Testis (tissue), 3 donors: ENCODE results near the gene PIWIL4. TPM values are rescaled to one million over a fixed set of nuclear protein-coding genes. Genes with fewer than 3 reads are reported as not detected.

Source experiments
- DNase-seq: peaks from one replicate; pipeline ENCODE4 v3.0.0-alpha.2; 2019
- H3K27ac ChIP-seq, 2 donors: fragments of 200-600 bp; sonication (generic); one replicate each; pipeline ENCODE4 v1.5.1; 2019
- H3K27me3 ChIP-seq: fragments of 200-600 bp; sonication (generic); one replicate; pipeline ENCODE4 v1.5.1; 2019
- H3K36me3 ChIP-seq: fragments of 200-600 bp; sonication (generic); one replicate; pipeline ENCODE4 v1.5.1; 2017; ENCODE audit warnings: low read depth; ENCODE audit errors: missing control alignments
- H3K4me1 ChIP-seq: fragments of 200-600 bp; sonication (generic); one replicate; pipeline ENCODE4 v1.5.1; 2019
- H3K4me3 ChIP-seq, 2 donors: fragments of 200-600 bp; sonication (generic); one replicate each; pipeline ENCODE4 v1.5.1; 2017 to 2019
- H3K9me3 ChIP-seq: fragments of 200-600 bp; sonication (generic); one replicate; pipeline ENCODE4 v1.5.1; 2017
- CTCF ChIP-seq, 3 experiments: fragments of 450-650 bp in 2 of 3; fragments of 200-600 bp in 1 of 3; sonication (generic) in 1 of 3; IDR thresholded peaks; one replicate each; pipeline ENCODE4 v1.5.1; 2016 to 2019; ENCODE audit warnings: antibody characterized with exemption in 3 of 3, mild to moderate bottlenecking in 2 of 3, moderate library complexity in 1 of 3
- POLR2A ChIP-seq: fragments of 450-650 bp; IDR thresholded peaks from one replicate; pipeline ENCODE4 v1.6.1; 2017; ENCODE audit warnings: antibody characterized with exemption, mild to moderate bottlenecking, moderate library complexity
- WGBS, 2 donors: methylation state at CpG; one replicate each; pipeline ENCODE4 v1.1.5; 2018; 5-methylcytosine and 5-hydroxymethylcytosine counted together
- intact Hi-C: fragments of 100-400 bp; cut with DNase I; formaldehyde crosslinking; loops from one replicate; pipeline ENCODE4 v1.15.1; 2023; ENCODE audit warnings: low total_unique reads
- polyA plus RNA-seq: library from polyadenylated mRNA; stranded (reverse); fragments of 350-450 nt; fragmentation: Illumina TruSeq; extraction: RNeasy Lipid Tissue Mini Kit (QIAGEN cat#74804); gene quantifications from one replicate; pipeline ENCODE4 v1.2.3, GENCODE V29; 2014; ENCODE audit warnings: low read depth, low replicate concordance; ENCODE audit not compliant: insufficient read depth
- total RNA-seq, 2 donors: library from RNA; depleted of rRNA; stranded (reverse); fragments of >200 nt; gene quantifications; one replicate each; pipeline ENCODE4 v1.2.3, GENCODE V29; 2016

The PIWIL4 gene
- total and polyA plus RNA-seq, 3 donors from 2014 or later: 19.9 to 30.2 (median 23.0) TPM

DNA sequence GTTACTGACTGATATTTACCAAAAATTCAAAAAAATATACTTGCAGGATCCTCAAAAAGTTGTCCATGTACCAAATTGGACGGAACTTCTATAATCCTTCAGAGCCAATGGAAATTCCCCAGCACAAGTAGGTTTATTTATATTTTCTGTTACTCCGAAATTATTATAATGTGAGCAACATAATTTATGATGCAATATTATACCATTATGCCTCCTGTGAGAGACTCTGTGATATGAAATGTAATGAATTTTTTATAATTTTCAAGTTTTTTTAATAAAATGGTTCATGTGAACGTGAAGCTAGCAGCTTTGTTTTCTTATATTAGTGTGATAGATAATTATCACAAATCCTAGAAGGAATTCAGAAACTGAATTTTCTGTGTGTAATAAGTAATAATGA lies 18.2 kb downstream of the PIWIL4 start:
- Histone ChIP-seq H3K4me1 (no peaks in the 10 kb centered on the region), H3K27ac (no peak overlapping the region), H3K4me3 (no peak overlapping the region), H3K36me3 (no peaks in the 10 kb centered on the region), H3K9me3 (no peaks in the 10 kb centered on the region), H3K27me3 (no peaks in the 10 kb centered on the region)
- 91 to 92% methylated on average over 3 of the region's 3 CpGs for WGBS, 2 donors
- no peak for DNase-seq
- intact Hi-C loops: no loop called here
- no peak for TF ChIP-seq POLR2A
- no peak for TF ChIP-seq CTCF (IDR thresholded peaks at IDR 0.05)

- H3K4me3 ChIP-seq: no peak overlapping the region
- H3K9me3 ChIP-seq: no peaks in the 10 kb centered on the region
- H3K4me1 ChIP-seq: no peaks in the 10 kb centered on the region
- intact Hi-C loops: no loop called here
- TF ChIP-seq POLR2A (no peak), CTCF (IDR thresholded peaks at IDR 0.05) (no peak)
- no peak overlapping the region for H3K27ac ChIP-seq
- DNase-seq: no peak
- 70 to 80% methylated on average over 5 of the region's 5 CpGs for WGBS, 2 donors
- no peaks in the 10 kb centered on the region for H3K27me3 ChIP-seq
- H3K36me3 ChIP-seq: no peaks in the 10 kb centered on the region
These were observed 19.4 kb downstream of the PIWIL4 start for GRCh38 chr11:94586546-94586945.

- H3K9me3 ChIP-seq: no peaks in the 10 kb centered on the region
- no peak overlapping the region for H3K4me3 ChIP-seq
- no peaks in the 10 kb centered on the region for H3K4me1 ChIP-seq
- TF ChIP-seq CTCF (IDR thresholded peaks at IDR 0.05) (no peak), POLR2A (no peak)
- no peaks in the 10 kb centered on the region for H3K36me3 ChIP-seq
- intact Hi-C loops: no loop called here
- H3K27ac ChIP-seq: no peak overlapping the region
- 86 to 92% methylated on average over 5 of the region's 5 CpGs for WGBS, 2 donors
- DNase-seq: no peak
- no peaks in the 10 kb centered on the region for H3K27me3 ChIP-seq
These were observed 19.8 kb downstream of the PIWIL4 start for GRCh38 chr11:94586978-94587377.

GRCh38 chr11:94588366-94588942 lies 21.3 kb downstream of the PIWIL4 start:
- H3K27ac ChIP-seq: no peak overlapping the region
- no peaks in the 10 kb centered on the region for H3K27me3 ChIP-seq
- no peaks in the 10 kb centered on the region for H3K4me1 ChIP-seq
- H3K9me3 ChIP-seq: no peaks in the 10 kb centered on the region
- no peak for DNase-seq
- TF ChIP-seq CTCF (IDR thresholded peaks at IDR 0.05): no peak
- TF ChIP-seq POLR2A: no peak
- no peak overlapping the region for H3K4me3 ChIP-seq
- no peaks in the 10 kb centered on the region for H3K36me3 ChIP-seq
- intact Hi-C loops: no loop called here
- WGBS, 2 donors: 61 to 74% methylated on average over 2 of the region's 2 CpGs

DNA sequence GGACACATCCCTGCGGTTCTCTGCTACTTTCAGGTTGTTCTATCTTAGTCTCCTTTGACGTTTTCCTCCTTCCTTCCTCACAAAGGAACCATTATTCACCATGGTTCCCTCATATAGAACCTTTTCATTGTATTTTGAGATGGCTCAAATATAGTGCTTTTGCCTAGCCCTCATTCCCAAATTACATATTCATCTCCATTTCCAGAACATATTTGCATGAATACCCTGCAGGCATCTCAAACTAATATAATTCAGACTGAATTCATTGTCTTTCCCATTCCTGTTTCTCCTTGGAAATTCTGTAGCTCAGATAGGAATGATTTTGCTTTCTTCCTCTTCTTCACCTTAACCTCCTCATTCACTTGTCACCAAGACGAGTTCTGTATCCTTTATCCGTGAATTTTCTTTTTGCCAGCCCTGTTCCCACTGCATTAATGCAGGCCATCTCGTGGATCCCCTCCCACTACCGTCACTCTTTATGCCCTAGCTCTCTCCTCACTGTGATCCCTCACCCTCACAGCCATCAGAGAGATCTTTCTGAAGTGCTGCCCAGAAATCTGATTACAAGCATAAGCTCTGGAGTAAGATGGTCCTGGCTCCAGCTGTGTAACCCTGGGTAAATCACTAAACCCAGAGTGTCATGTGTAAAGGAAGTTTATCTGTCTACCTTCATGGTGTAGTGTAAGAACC lies 23.3 kb downstream of the PIWIL4 start:
- Histone ChIP-seq H3K4me1 (no peaks in the 10 kb centered on the region), H3K36me3 (no peaks in the 10 kb centered on the region), H3K27ac (no peak overlapping the region), H3K4me3 (no peak overlapping the region), H3K27me3 (no peaks in the 10 kb centered on the region), H3K9me3 (no peaks in the 10 kb centered on the region)
- intact Hi-C loops: no loop called here
- no peak for DNase-seq
- 68 to 75% methylated on average over 6 of the region's 6 CpGs for WGBS, 2 donors
- TF ChIP-seq POLR2A (no peak), CTCF (IDR thresholded peaks at IDR 0.05) (no peak)
